CD8-positive, alpha-beta memory T cell (primary cell): ENCODE measurements around the gene EIF4EBP3. TPM values are rescaled to one million over a fixed set of nuclear protein-coding genes. Genes with fewer than 3 reads are reported as not detected.

Source experiments
- CTCF ChIA-PET: fragments of 350-600 bp; sonication (Branson Sonifier 250); formaldehyde crosslinking; loops from one replicate; lab custom pipeline; 2021; ENCODE audit warnings: antibody characterized with exemption; lab: Charles Lee
- POLR2A ChIA-PET: fragments of 350-600 bp; sonication (Branson Sonifier 250); formaldehyde crosslinking; loops from one replicate; lab custom pipeline; 2021; ENCODE audit warnings: antibody characterized with exemption; lab: Charles Lee
- DNase-seq, 5 donors: peaks; one replicate each; pipeline versions ENCODE4 v3.0.0 to v3.0.0-alpha.2; 2020 to 2022; ENCODE audit warnings: mixed read lengths in 1 of 5
- H3K27ac ChIP-seq: one replicate; pipeline ENCODE4 v1.7.0; 2013; ENCODE audit warnings: low read depth, mild to moderate bottlenecking, low read length, moderate library complexity
- H3K27me3 ChIP-seq: 2 replicates; pipeline ENCODE4 v1.7.0; 2013; ENCODE audit warnings: low read length, mild to moderate bottlenecking; ENCODE audit not compliant: insufficient read depth, poor library complexity, severe bottlenecking
- H3K36me3 ChIP-seq: 2 replicates; pipeline ENCODE4 v1.7.0; 2013; ENCODE audit warnings: mild to moderate bottlenecking, low read length, moderate library complexity; ENCODE audit not compliant: insufficient read depth
- H3K4me1 ChIP-seq: 2 replicates; pipeline ENCODE4 v1.7.0; 2013; ENCODE audit warnings: mild to moderate bottlenecking, low read length, moderate library complexity; ENCODE audit not compliant: insufficient read depth
- H3K4me3 ChIP-seq: 2 replicates; pipeline ENCODE4 v1.7.0; 2013; ENCODE audit warnings: mild to moderate bottlenecking, low read length
- H3K9me3 ChIP-seq: 2 replicates; pipeline ENCODE4 v1.7.0; 2013; ENCODE audit warnings: mild to moderate bottlenecking, low read length
- H3K27ac Mint-ChIP-seq, 8 donors: one replicate each; pipeline ENCODE4 v1.8.0; 2020 to 2021; ENCODE audit warnings: mixed read lengths in 8 of 8, mild to moderate bottlenecking in 6 of 8, inconsistent platforms in 3 of 8, moderate library complexity in 3 of 8
- H3K27me3 Mint-ChIP-seq, 2 donors: one replicate each; pipeline ENCODE4 v1.8.0; 2020 to 2021; ENCODE audit warnings: mixed read lengths in 2 of 2, mild to moderate bottlenecking in 1 of 2, moderate library complexity in 1 of 2
- H3K36me3 Mint-ChIP-seq, 3 donors: one replicate each; pipeline ENCODE4 v1.8.0; 2020 to 2021; ENCODE audit warnings: mixed read lengths in 3 of 3, inconsistent platforms in 1 of 3, mild to moderate bottlenecking in 1 of 3
- H3K4me1 Mint-ChIP-seq, 3 donors: one replicate each; pipeline ENCODE4 v1.8.0; 2020 to 2021; ENCODE audit warnings: mixed read lengths in 3 of 3, inconsistent platforms in 1 of 3, mild to moderate bottlenecking in 1 of 3
- H3K4me3 Mint-ChIP-seq, 7 donors: one replicate each; pipeline ENCODE4 v1.8.0; 2020 to 2021; ENCODE audit warnings: mixed read lengths in 7 of 7, mild to moderate bottlenecking in 6 of 7, moderate library complexity in 4 of 7, inconsistent platforms in 2 of 7
- H3K9me3 Mint-ChIP-seq, 5 donors: one replicate each; pipeline ENCODE4 v1.8.0; 2020 to 2022; ENCODE audit warnings: mixed read lengths in 5 of 5, mild to moderate bottlenecking in 3 of 5, moderate library complexity in 2 of 5, inconsistent platforms in 1 of 5
- polyA plus RNA-seq: library from polyadenylated mRNA; unstranded; fragments of 300-500 nt; fragmentation: Illumina TruSeq; gene quantifications from one replicate; pipeline ENCODE4 v1.2.3, GENCODE V29; 2021
- total RNA-seq, 2 experiments: library from RNA; stranded (reverse); gene quantifications; one replicate each; pipeline ENCODE4 v1.2.3, GENCODE V29; 2021

Gene EIF4EBP3
- total and polyA plus RNA-seq, 3 experiments from 2014 or later: 11.1 to 22.2 (median 11.9) TPM

GRCh38 chr5:140557965-140558364 lies 10.5 kb downstream of the EIF4EBP3 start:
- H3K4me3 ChIP-seq: no peak overlapping the region
- peak overlapping the region; percentile 96 for H3K27ac ChIP-seq
- peak overlapping the region; percentile 77 to 97 (median 93) for H3K4me3 Mint-ChIP-seq
- H3K27me3 Mint-ChIP-seq: no peaks in the 10 kb centered on the region
- H3K9me3 ChIP-seq: no peaks in the 10 kb centered on the region
- H3K9me3 Mint-ChIP-seq: no peaks in the 10 kb centered on the region
- H3K4me1 ChIP-seq: peaks cover 34% of the 10 kb centered on the region
- CTCF ChIA-PET: interaction anchor here (1.4 to 4.1 kb wide), 3 partner anchors 8 to 77 kb away, joined by 3 to 34 read pairs (median 4); partner anchors contain the start of gene EIF4EBP3
- peaks cover 13% of the 10 kb centered on the region for H3K36me3 ChIP-seq
- peaks cover 3 to 53% (median 4%) of the 10 kb centered on the region in 3 donors for H3K36me3 Mint-ChIP-seq
- peaks cover 49 to 62% (median 54%) of the 10 kb centered on the region in 3 donors for H3K4me1 Mint-ChIP-seq
- peak overlapping the region; percentile 91 to 99 (median 96) for H3K27ac Mint-ChIP-seq
- POLR2A ChIA-PET: interaction anchor here (1.0 to 2.1 kb wide), 4 partner anchors 10 to 90 kb away, joined by 4 to 12 read pairs (median 6); partner anchors contain the start of genes EIF4EBP3, IK and NDUFA2
- H3K27me3 ChIP-seq: no peaks in the 10 kb centered on the region
- DNase-seq: no peak

DNA sequence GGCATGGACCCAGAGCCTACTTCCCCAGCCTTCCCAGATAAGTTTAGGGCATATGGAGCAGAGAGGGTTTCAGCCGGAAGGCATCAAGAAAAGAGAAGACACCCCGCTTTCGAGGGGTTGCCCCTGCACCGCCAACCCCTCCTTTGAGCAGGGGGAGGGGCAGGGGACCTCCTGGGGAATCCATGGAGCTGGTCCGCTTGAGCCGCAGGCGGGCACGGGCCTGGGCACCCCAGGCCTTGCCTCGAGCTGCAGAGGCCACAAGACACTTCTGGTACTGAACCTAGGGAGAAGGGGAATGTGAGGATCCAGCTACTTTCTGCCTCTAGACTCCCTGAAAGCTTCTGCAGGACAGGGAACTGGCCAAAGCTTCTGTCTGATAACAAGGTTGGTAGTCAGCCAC lies 11.1 kb downstream of the EIF4EBP3 start:
- DNase-seq: no peak
- Mint-ChIP-seq H3K36me3 (peaks cover 3 to 47% (median 4%) of the 10 kb centered on the region in 3 donors), H3K9me3 (no peaks in the 10 kb centered on the region), H3K27me3 (no peaks in the 10 kb centered on the region), H3K27ac (peak overlapping the region in 5 of 8 donors; percentile 4 to 97 (median 95)), H3K4me3 (peak overlapping the region in 2 of 7 donors; percentile 33 to 91), H3K4me1 (peaks cover 47 to 62% (median 54%) of the 10 kb centered on the region in 3 donors)
- Histone ChIP-seq H3K4me1 (peaks cover 40% of the 10 kb centered on the region), H3K9me3 (no peaks in the 10 kb centered on the region), H3K4me3 (no peak overlapping the region), H3K36me3 (peaks cover 13% of the 10 kb centered on the region), H3K27me3 (no peaks in the 10 kb centered on the region), H3K27ac (no peak overlapping the region)
- ChIA-PET CTCF (interaction anchor here (4.1 kb wide), 1 partner anchor 11 kb away, joined by 34 read pairs; the partner anchor contains the start of gene EIF4EBP3), POLR2A (interaction anchor here (0.9 to 2.1 kb wide), 2 partner anchors 12 to 81 kb away, joined by 4 to 5 read pairs; no protein-coding TSS in a partner anchor)

GRCh38 chr5:140560227-140560626 lies 12.8 kb downstream of the EIF4EBP3 start:
- Mint-ChIP-seq H3K36me3 (peaks cover 3 to 48% (median 4%) of the 10 kb centered on the region in 3 donors), H3K4me3 (peak overlapping the region in 1 of 7 donors; percentile 31), H3K27ac (peak overlapping the region in 1 of 8 donors; percentile 84), H3K9me3 (no peaks in the 10 kb centered on the region), H3K4me1 (peaks cover 43 to 60% (median 53%) of the 10 kb centered on the region in 3 donors), H3K27me3 (no peaks in the 10 kb centered on the region)
- DNase-seq: no peak
- ChIA-PET POLR2A (no interaction called here), CTCF (interaction anchor here (4.1 kb wide), 1 partner anchor 12 kb away, joined by 34 read pairs; the partner anchor contains the start of gene EIF4EBP3)
- Histone ChIP-seq H3K4me1 (peaks cover 38% of the 10 kb centered on the region), H3K27me3 (no peaks in the 10 kb centered on the region), H3K4me3 (no peak overlapping the region), H3K36me3 (peaks cover 13% of the 10 kb centered on the region), H3K27ac (no peak overlapping the region), H3K9me3 (no peaks in the 10 kb centered on the region)

GRCh38 chr5:140561753-140562523 lies 14.5 kb downstream of the EIF4EBP3 start:
- Histone ChIP-seq H3K9me3 (no peaks in the 10 kb centered on the region), H3K4me3 (no peak overlapping the region), H3K27ac (no peak overlapping the region), H3K36me3 (peaks cover 19% of the 10 kb centered on the region), H3K27me3 (no peaks in the 10 kb centered on the region), H3K4me1 (peaks cover 33% of the 10 kb centered on the region)
- Mint-ChIP-seq H3K36me3 (peaks cover 4 to 51% (median 4%) of the 10 kb centered on the region in 3 donors), H3K27me3 (no peaks in the 10 kb centered on the region), H3K27ac (peak overlapping the region in 6 of 8 donors; percentile 29 to 98 (median 90)), H3K4me1 (peaks cover 40 to 61% (median 55%) of the 10 kb centered on the region in 3 donors), H3K9me3 (no peaks in the 10 kb centered on the region), H3K4me3 (peak overlapping the region in 2 of 7 donors; percentile 87 to 96)
- ChIA-PET POLR2A (interaction anchor here (0.9 kb wide), 1 partner anchor 13 kb away, joined by 3 read pairs; no protein-coding TSS in a partner anchor), CTCF (no interaction called here)
- DNase-seq: no peak

- peaks cover 21% of the 10 kb centered on the region for H3K36me3 ChIP-seq
- POLR2A ChIA-PET: interaction anchor here (0.6 to 2.9 kb wide), 7 partner anchors 9 to 162 kb away, joined by 3 to 29 read pairs (median 3); partner anchors contain the start of genes ANKHD1, EIF4EBP3, IK and NDUFA2
- no peak for DNase-seq
- H3K27ac Mint-ChIP-seq: peak overlapping the region; percentile 87 to 100 (median 98)
- CTCF ChIA-PET: interaction anchor here (1.2 to 1.6 kb wide), 2 partner anchors 16 to 69 kb away, joined by 3 to 8 read pairs; partner anchors contain the start of genes CD14 and EIF4EBP3
- H3K27me3 ChIP-seq: no peaks in the 10 kb centered on the region
- H3K4me3 Mint-ChIP-seq: peak overlapping the region; percentile 87 to 98 (median 96)
- peaks cover 4 to 59% (median 5%) of the 10 kb centered on the region in 3 donors for H3K36me3 Mint-ChIP-seq
- H3K4me3 ChIP-seq: peak overlapping the region; percentile 90
- no peaks in the 10 kb centered on the region for H3K9me3 ChIP-seq
- peak overlapping the region; percentile 91 for H3K27ac ChIP-seq
- no peaks in the 10 kb centered on the region for H3K9me3 Mint-ChIP-seq
- H3K4me1 Mint-ChIP-seq: peaks cover 36 to 68% (median 49%) of the 10 kb centered on the region in 3 donors
- H3K27me3 Mint-ChIP-seq: no peaks in the 10 kb centered on the region
- H3K4me1 ChIP-seq: peaks cover 30% of the 10 kb centered on the region
Measured at GRCh38 chr5:140563596-140563995, 16.1 kb downstream of the EIF4EBP3 start.

DNA sequence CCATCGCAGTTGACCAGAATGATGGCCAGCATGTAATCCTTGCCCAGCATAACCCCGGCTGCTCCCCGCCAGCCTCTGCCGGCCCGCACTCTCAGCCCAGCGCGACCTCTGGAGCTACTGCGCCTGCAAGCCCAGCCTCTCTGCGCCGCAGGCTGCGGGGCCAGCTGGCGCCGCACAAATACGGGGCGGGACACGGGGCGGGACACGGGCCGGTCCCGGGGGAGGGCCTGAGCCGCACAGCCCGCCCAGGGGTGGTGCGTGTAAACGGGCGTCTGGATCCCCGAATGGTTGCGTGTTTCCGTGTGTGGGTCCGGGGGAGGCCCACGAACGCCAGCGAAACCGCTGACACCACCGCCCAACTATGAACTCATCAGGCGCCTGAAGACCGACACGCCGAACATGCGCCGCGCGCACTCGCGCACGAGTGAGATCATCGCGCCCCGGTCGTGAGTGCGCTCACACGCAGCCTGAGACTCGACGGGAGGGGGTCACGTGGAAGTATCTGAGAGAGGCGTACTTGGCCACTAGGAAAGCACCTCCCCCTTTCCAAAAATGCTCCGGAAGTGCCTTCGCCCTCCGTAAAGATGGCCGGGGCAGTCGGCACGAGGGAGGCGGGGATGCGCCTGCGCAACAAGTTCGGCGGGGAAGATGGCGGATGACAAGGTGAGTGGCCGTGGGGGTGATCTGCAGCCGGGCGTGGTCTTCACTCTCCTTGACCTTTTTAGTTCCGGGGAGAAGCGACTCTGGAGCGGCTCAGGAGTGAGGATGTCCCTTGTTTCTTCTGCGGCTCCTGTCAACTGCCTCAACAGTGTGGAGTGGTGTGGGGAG lies 16.9 kb downstream of the EIF4EBP3 start, which contains the start of the genes APBB3 and SLC35A4:
APBB3 (minus strand) TSS at position 403 of the 828 bp plus-strand sequence; CDS start at position 50, 353 bp downstream.
SLC35A4 (plus strand) TSS at position 633 of the 828 bp plus-strand sequence. CDS start 2,342 bp downstream, outside the sequence.
- H3K36me3 Mint-ChIP-seq: peaks cover 4 to 64% (median 5%) of the 10 kb centered on the region in 3 donors
- no peaks in the 10 kb centered on the region for H3K9me3 ChIP-seq
- H3K27me3 ChIP-seq: no peaks in the 10 kb centered on the region
- H3K4me1 Mint-ChIP-seq: peaks cover 43 to 76% (median 49%) of the 10 kb centered on the region in 3 donors
- ChIA-PET CTCF (interaction anchor here (1.2 to 1.8 kb wide), 3 partner anchors 17 to 71 kb away, joined by 3 to 8 read pairs (median 4); partner anchors contain the start of genes CD14 and EIF4EBP3), POLR2A (interaction anchor here (0.6 to 2.9 kb wide), 8 partner anchors 10 to 457 kb away, joined by 3 to 29 read pairs (median 3); partner anchors contain the start of genes ANKHD1, EIF4EBP3, IK and NDUFA2)
- H3K27ac ChIP-seq: peak within 1 kb of the TSS; percentile 91
- H3K4me3 Mint-ChIP-seq: peak within 1 kb of the TSS; percentile 87 to 98 (median 96)
- H3K4me1 ChIP-seq: peaks cover 38% of the 10 kb centered on the region
- peak; percentile 96 to 99 (median 98) for DNase-seq
- peak within 1 kb of the TSS; percentile 90 for H3K4me3 ChIP-seq
- no peaks in the 10 kb centered on the region for H3K9me3 Mint-ChIP-seq
- peak within 1 kb of the TSS; percentile 87 to 100 (median 98) for H3K27ac Mint-ChIP-seq
- H3K27me3 Mint-ChIP-seq: no peaks in the 10 kb centered on the region
- peaks cover 21% of the 10 kb centered on the region for H3K36me3 ChIP-seq
